ENCODE measurements around the gene PSMC3IP.

The PSMC3IP gene

GRCh38 chr17:42603318-42603717 lies 25.8 kb upstream of the PSMC3IP start:
- H3K4me3 Mint-ChIP-seq = no peak overlapping the region
- DNase-seq (ENCODE audit: low spot score in 2 of 2) (no peak), ATAC-seq (no peak)
- peaks cover 70% of the 10 kb centered on the region for H3K36me3 Mint-ChIP-seq
- H3K4me1 Mint-ChIP-seq = peaks cover 57% of the 10 kb centered on the region
- no peaks in the 10 kb centered on the region for H3K9me3 Mint-ChIP-seq
- no peak overlapping the region for H3K27ac Mint-ChIP-seq

- H3K9me3 Mint-ChIP-seq = no peaks in the 10 kb centered on the region
- no peak for DNase-seq (ENCODE audit: low spot score in 2 of 2)
- H3K4me1 Mint-ChIP-seq = peaks cover 20% of the 10 kb centered on the region
- no peak for ATAC-seq
- peak overlapping the region; percentile 40 for H3K27ac Mint-ChIP-seq
- peaks cover 89% of the 10 kb centered on the region for H3K36me3 Mint-ChIP-seq
- no peak overlapping the region for H3K4me3 Mint-ChIP-seq
Measured at GRCh38 chr17:42598905-42599304, 21.4 kb upstream of the PSMC3IP start.

DNA sequence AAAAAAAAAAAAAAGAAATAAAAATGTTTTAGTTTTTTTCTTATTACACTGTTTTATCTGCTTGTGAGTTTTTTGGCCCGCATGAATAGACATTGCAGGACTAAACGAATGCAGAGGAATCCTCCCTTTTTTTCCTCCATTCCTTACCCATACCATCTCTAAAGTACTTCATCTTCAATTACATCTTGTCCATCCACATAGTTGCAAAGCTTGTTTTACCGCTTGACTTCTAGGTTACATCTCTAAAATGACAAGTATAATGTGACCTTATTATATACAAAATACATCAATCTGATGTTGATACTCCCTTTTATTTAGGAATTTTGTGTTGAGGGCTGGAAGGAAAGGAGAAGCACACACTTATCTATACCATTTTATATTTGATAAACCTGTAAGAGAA lies 18.9 kb upstream of the PSMC3IP start:
- H3K4me3 Mint-ChIP-seq = no peak overlapping the region
- H3K27ac Mint-ChIP-seq = no peak overlapping the region
- DNase-seq (ENCODE audit: low spot score in 2 of 2) (no peak), ATAC-seq (no peak)
- H3K9me3 Mint-ChIP-seq = no peaks in the 10 kb centered on the region
- H3K36me3 Mint-ChIP-seq = peaks cover 96% of the 10 kb centered on the region
- peaks cover 11% of the 10 kb centered on the region for H3K4me1 Mint-ChIP-seq

DNA sequence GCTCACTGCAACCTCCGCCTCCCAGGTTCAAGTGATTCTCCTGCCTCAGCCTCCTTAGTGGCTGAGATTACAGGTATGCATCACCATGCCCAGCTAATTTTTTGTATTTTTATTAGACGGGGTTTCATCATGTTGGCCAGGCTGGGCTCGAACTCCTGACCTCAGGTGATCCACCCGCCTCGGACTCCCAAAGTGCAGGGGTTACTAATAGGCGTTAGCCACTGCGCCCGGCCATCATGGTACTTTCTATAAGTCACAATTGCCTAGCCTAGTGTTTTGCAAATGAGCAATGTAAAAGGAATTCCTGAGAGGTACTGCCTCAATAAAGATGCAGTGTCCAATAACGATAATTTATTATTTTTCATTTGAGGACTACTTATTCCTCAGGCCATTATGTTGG lies 13.9 kb upstream of the PSMC3IP start:
- Mint-ChIP-seq H3K36me3 (peaks cover 97% of the 10 kb centered on the region), H3K9me3 (no peaks in the 10 kb centered on the region), H3K27ac (peak overlapping the region; percentile 26), H3K4me3 (no peak overlapping the region), H3K4me1 (no peaks in the 10 kb centered on the region)
- ATAC-seq (no peak), DNase-seq (ENCODE audit: low spot score in 2 of 2) (no peak)

GRCh38 chr17:42590886-42591285 lies 13.4 kb upstream of the PSMC3IP start:
- Mint-ChIP-seq H3K27ac (no peak overlapping the region), H3K4me1 (no peaks in the 10 kb centered on the region), H3K4me3 (no peak overlapping the region), H3K9me3 (no peaks in the 10 kb centered on the region), H3K36me3 (peaks cover 97% of the 10 kb centered on the region)
- DNase-seq (ENCODE audit: low spot score in 2 of 2) = no peak
- no peak for ATAC-seq

- ATAC-seq (no peak), DNase-seq (ENCODE audit: low spot score in 2 of 2) (no peak)
- Mint-ChIP-seq H3K9me3 (no peaks in the 10 kb centered on the region), H3K36me3 (peaks cover 98% of the 10 kb centered on the region), H3K4me3 (no peak overlapping the region), H3K4me1 (no peaks in the 10 kb centered on the region), H3K27ac (peak overlapping the region; percentile 78)
Measured at GRCh38 chr17:42586514-42587230, 9.1 kb upstream of the PSMC3IP start.

DNA sequence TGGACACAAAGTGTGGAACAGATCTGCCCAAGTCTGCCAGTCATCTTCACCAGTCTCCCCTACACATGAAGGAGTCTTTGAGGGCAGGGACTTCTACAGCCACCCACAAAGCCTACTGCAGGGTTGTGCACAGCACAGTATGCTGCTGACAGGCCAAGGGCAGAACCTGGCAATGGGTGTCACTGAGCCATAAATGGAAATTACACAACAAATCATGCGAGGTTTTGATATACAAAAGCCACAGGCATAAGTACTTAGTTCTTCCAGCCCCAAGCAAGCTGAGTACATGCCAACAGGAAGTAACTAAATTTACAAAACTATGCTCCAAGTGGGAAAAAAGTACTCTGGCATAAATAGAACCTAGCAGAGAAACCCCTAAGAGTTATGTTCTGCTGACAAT lies 7.8 kb upstream of the PSMC3IP start:
- H3K27ac Mint-ChIP-seq = no peak overlapping the region

GRCh38 chr17:42584880-42585279 lies 7.4 kb upstream of the PSMC3IP start:
- no peak for ATAC-seq
- H3K27ac Mint-ChIP-seq = peak overlapping the region; percentile 50
- H3K4me1 Mint-ChIP-seq = peaks cover under 1% of the 10 kb centered on the region
- no peaks in the 10 kb centered on the region for H3K9me3 Mint-ChIP-seq
- DNase-seq (ENCODE audit: low spot score in 2 of 2) = no peak
- peaks cover 98% of the 10 kb centered on the region for H3K36me3 Mint-ChIP-seq
- H3K4me3 Mint-ChIP-seq = no peak overlapping the region

More for the DNA sequence above, 7.8 kb upstream of the PSMC3IP start:
- Mint-ChIP-seq H3K4me3 (no peak overlapping the region), H3K4me1 (no peaks in the 10 kb centered on the region), H3K36me3 (peaks cover 98% of the 10 kb centered on the region), H3K9me3 (no peaks in the 10 kb centered on the region)
- ATAC-seq = no peak
- no peak for DNase-seq (ENCODE audit: low spot score in 2 of 2)

GRCh38 chr17:42581744-42582270 lies 4.3 kb upstream of the PSMC3IP start:
- Mint-ChIP-seq H3K4me3 (no peak overlapping the region), H3K9me3 (no peaks in the 10 kb centered on the region), H3K27ac (no peak overlapping the region), H3K36me3 (peaks cover 99% of the 10 kb centered on the region), H3K4me1 (peaks cover 20% of the 10 kb centered on the region)
- DNase-seq (ENCODE audit: low spot score in 2 of 2) = no peak
- no peak for ATAC-seq

- DNase-seq (ENCODE audit: low spot score in 2 of 2) = no peak
- no peak for ATAC-seq
- peak overlapping the region; percentile 10 for H3K4me3 Mint-ChIP-seq
- no peaks in the 10 kb centered on the region for H3K9me3 Mint-ChIP-seq
- H3K27ac Mint-ChIP-seq = no peak overlapping the region
- peaks cover 98% of the 10 kb centered on the region for H3K36me3 Mint-ChIP-seq
- H3K4me1 Mint-ChIP-seq = peaks cover 37% of the 10 kb centered on the region
Measured at GRCh38 chr17:42579794-42580551, 2.4 kb upstream of the PSMC3IP start.

DNA sequence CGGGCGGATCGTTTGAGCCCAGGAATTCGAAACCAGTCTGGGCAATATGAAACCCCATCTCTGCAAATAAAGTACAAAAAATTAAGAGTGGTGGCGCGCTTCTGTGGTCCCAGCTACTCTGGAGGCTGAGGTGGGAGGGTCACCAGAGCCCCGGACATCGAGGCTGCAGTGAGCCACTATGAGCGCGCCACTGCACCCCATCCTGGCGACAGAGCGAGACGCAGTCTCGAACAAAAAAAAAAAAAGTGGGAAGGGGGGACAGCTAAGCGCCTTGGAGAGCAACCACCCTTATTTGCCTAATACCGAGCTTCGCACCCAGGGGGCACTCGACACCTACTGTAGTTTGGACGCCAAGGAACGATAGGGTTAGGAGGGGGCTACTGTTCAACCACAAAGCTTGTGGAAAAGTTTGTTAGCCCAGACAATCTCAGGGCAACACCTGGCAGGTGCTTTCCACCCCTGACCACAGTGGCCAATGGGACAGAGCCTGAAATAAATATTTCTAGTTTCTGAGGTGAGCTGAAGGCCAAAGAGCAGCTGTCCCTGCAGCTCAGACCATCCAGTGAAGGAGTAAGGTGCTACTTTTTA lies 847 bp upstream of the PSMC3IP start:
- H3K36me3 Mint-ChIP-seq = peaks cover 98% of the 10 kb centered on the region
- DNase-seq (ENCODE audit: low spot score in 2 of 2) (peak; percentile 50 to 87), ATAC-seq (peak; percentile 56)
- H3K4me1 Mint-ChIP-seq = peaks cover 43% of the 10 kb centered on the region
- no peaks in the 10 kb centered on the region for H3K9me3 Mint-ChIP-seq
- peak overlapping the region; percentile 92 for H3K27ac Mint-ChIP-seq
- peak overlapping the region; percentile 91 for H3K4me3 Mint-ChIP-seq

- Mint-ChIP-seq H3K9me3 (no peaks in the 10 kb centered on the region), H3K4me3 (peak overlapping the region; percentile 91), H3K36me3 (peaks cover 98% of the 10 kb centered on the region), H3K27ac (peak overlapping the region; percentile 92), H3K4me1 (peaks cover 52% of the 10 kb centered on the region)
- ATAC-seq (peak; percentile 12), DNase-seq (ENCODE audit: low spot score in 2 of 2) (peak in 1 of 2 donors; percentile 56)
Measured at GRCh38 chr17:42577140-42577531, 393 bp downstream of the PSMC3IP start.

DNA sequence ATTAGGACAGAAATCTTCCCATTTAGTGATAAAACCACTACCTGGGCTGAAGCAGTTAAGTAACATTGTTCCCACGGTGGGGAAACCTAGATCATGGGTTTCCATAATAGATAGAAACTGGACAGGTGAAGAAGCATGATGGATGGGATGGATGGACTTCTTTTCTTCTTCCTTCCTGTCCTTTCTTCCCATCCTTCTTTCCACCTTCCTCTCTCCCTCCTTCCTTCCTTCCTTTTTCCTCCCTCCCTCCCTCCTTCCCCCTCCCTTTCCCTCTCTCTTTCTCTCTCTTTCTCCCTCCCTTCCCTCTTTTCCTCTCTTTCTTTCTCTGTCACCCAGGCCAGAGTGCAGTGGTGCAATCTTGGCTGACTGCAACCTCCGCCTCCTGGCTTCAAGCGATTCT lies 3.1 kb downstream of the PSMC3IP start:
- ATAC-seq (no peak), DNase-seq (ENCODE audit: low spot score in 2 of 2) (no peak)
- H3K27ac Mint-ChIP-seq = peak overlapping the region; percentile 76
- no peak overlapping the region for H3K4me3 Mint-ChIP-seq
- peaks cover 54% of the 10 kb centered on the region for H3K4me1 Mint-ChIP-seq
- peaks cover 98% of the 10 kb centered on the region for H3K36me3 Mint-ChIP-seq
- no peaks in the 10 kb centered on the region for H3K9me3 Mint-ChIP-seq

DNA sequence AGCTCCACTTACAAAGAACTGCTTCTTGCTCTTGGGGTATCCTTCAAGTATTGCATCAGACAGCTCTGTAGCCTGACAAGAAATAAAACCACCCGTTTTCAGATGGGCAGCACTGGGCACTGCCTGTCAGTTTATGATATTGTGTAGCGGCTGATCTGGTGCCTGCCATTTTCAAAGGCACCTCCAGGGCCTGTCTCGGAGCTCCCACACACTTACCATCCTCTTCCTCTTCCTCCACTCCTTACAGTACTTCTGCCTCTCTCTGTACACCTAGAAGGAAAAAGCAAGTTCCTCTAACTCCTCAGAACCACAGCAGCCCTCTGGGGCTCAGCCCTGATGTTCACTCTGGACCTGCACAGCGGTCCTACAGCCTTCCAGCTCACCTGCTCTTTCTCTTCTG lies 4.4 kb downstream of the PSMC3IP start:
- H3K27ac Mint-ChIP-seq = peak overlapping the region; percentile 45
- peaks cover 62% of the 10 kb centered on the region for H3K4me1 Mint-ChIP-seq
- H3K9me3 Mint-ChIP-seq = no peaks in the 10 kb centered on the region
- peaks cover 97% of the 10 kb centered on the region for H3K36me3 Mint-ChIP-seq
- no peak for ATAC-seq
- H3K4me3 Mint-ChIP-seq = no peak overlapping the region
- no peak for DNase-seq (ENCODE audit: low spot score in 2 of 2)

- ATAC-seq (no peak), DNase-seq (ENCODE audit: low spot score in 2 of 2) (no peak)
- Mint-ChIP-seq H3K36me3 (peaks cover 97% of the 10 kb centered on the region), H3K9me3 (no peaks in the 10 kb centered on the region), H3K4me3 (no peak overlapping the region), H3K4me1 (peaks cover 62% of the 10 kb centered on the region), H3K27ac (peak overlapping the region; percentile 45)
Measured at GRCh38 chr17:42571435-42572225, 5.9 kb downstream of the PSMC3IP start.
